GM18520 (cell line): ENCODE results near the gene MRGPRD.

Experiments
- ATAC-seq: cut with Tn5 transposase; IDR thresholded peaks from one replicate; pipeline ENCODE4 v1.9.1; 2021; ENCODE audit not compliant: unreplicated experiment

The MRGPRD gene

GRCh38 chr11:68970921-68971636 is 9.7 kb downstream of the MRGPRD start:
- ATAC-seq: no peak

- ATAC-seq: no peak
Observed at GRCh38 chr11:68969386-68969785, 11.4 kb downstream of the MRGPRD start.

- ATAC-seq: no peak
Observed at GRCh38 chr11:68968306-68969250, 12.2 kb downstream of the MRGPRD start.

GRCh38 chr11:68966894-68967780 is 13.6 kb downstream of the MRGPRD start:
- ATAC-seq: no peak

- no peak for ATAC-seq
Observed at GRCh38 chr11:68965901-68966853, 14.6 kb downstream of the MRGPRD start.

GRCh38 chr11:68963779-68964178 is 17.0 kb downstream of the MRGPRD start:
- no peak for ATAC-seq

- no peak for ATAC-seq
Observed at GRCh38 chr11:68962527-68963250, 18.1 kb downstream of the MRGPRD start.

- no peak for ATAC-seq
Observed at GRCh38 chr11:68961245-68961644, 19.5 kb downstream of the MRGPRD start.

- ATAC-seq: no peak
Observed at GRCh38 chr11:68960294-68961071, 20.3 kb downstream of the MRGPRD start.

- ATAC-seq: no peak
Observed at GRCh38 chr11:68959465-68960293, 21.1 kb downstream of the MRGPRD start.

- no peak for ATAC-seq
Observed at GRCh38 chr11:68958211-68958610, 22.6 kb downstream of the MRGPRD start.

GRCh38 chr11:68956547-68957254 is 24.1 kb downstream of the MRGPRD start:
- no peak for ATAC-seq

- ATAC-seq: no peak
Observed at GRCh38 chr11:68956142-68956541, 24.6 kb downstream of the MRGPRD start.

- ATAC-seq: no peak
Observed at GRCh38 chr11:68955607-68955958, 25.2 kb downstream of the MRGPRD start.

- ATAC-seq: no peak
Observed at GRCh38 chr11:68954836-68955606, 25.8 kb downstream of the MRGPRD start.

- ATAC-seq: no peak
Observed at GRCh38 chr11:68950762-68951161, 30.0 kb downstream of the MRGPRD start.
